Inflammatory macrophage (primary cell): ENCODE measurements around the gene ETS1.

Experiments
- DNase-seq, 2 donors: peaks; one replicate each; pipeline ENCODE4 v3.0.0-alpha.2; 2020 to 2022

The ETS1 gene

DNA sequence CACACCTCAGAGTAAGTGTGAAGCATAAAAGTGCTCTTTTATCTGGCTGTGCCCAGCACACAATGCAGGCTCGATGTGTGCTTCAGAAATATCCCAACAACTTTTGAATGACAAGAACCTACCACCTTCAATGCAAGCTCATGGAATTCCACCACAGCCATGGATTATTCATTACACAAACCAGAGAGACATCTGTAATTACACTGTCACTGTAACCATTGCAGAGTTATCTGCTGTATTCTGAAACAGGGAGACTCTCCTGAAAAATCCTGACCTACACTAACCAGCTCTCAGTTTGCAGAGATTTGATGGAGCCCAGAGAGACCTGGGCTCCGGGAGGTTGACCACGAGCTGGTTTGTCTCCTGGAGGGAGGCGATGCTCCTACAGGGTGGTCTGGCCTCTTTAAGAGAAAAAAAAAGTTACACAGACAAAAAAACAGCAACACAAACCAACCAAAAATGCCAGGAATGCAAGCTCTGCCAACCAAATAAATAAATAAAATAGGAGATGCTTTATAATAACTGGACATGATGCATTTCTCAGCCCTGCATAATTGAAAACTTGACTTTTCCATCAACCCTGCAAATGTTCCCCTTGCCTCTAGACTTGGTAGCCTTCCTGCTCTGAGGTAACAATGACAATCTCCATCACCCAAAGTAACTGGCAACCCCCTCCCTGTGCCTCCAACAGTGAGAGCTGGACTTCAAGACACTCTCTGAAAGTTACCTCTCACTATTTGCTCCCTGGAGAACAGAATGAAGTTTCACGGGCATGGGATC, 69.7 kb downstream of the ETS1 start:
- DNase-seq = no peak

DNA sequence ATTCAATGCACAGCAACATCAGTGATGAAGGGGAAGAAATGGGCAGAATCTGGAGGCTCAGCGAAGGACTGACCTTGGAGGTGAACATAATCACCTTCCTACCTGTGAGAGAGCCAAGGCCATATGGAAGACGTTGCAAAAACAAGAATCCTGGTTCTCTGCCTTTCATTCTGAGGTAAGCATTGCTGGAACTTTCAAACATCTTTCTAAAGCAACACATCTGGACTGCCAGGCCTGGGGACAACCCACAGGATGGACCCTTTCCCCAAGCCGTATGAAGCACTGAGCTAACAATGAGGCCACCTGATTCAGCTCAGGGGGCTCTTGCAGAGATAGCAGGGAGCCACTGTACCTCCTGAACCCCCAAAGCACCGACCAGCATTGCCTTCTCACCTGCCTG, 70.5 kb downstream of the ETS1 start:
- no peak for DNase-seq

DNA sequence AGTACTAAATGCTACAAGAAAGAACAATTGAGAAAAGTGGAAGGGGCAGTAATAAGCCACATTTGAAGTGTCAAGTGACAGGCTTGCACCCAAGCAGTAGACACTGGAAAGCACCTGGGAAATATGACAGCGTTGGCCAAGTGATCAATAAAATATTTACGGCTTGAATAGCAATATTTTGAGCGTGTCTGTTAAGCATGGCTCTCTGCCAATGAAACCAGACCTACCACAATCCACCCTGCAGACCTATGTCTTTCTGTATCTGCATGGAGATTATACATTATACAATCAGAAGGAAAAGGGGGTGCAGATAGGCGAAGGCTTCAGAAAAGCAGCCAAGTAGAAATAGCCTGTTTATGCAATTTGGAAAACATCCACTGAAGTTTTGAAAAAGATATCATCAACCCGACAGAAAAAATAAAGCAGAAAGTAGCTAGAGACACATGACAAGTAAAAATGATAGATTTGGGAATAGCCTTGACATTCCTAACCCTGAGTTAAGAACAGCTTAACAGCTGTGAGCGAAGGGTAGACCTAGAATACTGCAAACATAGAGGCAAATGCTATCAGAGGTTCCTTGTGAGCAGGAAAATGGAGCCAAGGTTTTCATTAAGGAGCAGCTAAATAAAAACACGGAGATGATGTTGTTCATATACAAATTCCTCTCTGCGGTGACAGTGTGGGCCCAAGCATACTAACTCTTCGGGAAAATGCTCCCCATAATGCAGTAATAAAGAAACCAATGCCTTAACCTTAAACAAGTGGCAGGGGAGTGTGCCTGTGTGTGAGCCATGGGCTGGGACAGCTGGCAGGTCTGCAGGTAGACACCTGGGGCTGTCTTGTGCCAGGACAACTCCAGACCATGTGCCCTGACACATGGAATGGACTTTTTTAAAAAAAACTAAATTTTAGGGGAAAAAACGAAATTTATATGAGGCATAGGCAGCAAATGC, 71.3 kb downstream of the ETS1 start:
- no peak for DNase-seq

DNA sequence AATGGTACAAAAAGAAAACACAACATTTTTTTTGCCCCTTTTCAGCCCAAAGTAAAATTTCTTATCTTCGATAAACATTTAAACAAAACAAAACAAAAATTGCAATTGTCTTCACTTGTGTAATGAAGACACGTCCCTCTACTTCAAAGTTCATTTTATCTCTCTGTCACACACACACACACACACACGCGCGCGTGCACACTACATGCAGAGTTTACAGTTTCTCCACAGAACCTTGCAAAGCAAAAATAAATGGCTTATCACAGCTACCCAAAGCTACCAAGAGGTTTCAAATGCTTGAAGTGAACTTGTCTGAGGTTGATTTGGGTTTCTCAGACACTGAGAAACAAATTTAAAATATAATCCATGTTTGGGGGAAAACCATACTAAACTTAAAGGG, 72.3 kb downstream of the ETS1 start:
- no peak for DNase-seq

DNA sequence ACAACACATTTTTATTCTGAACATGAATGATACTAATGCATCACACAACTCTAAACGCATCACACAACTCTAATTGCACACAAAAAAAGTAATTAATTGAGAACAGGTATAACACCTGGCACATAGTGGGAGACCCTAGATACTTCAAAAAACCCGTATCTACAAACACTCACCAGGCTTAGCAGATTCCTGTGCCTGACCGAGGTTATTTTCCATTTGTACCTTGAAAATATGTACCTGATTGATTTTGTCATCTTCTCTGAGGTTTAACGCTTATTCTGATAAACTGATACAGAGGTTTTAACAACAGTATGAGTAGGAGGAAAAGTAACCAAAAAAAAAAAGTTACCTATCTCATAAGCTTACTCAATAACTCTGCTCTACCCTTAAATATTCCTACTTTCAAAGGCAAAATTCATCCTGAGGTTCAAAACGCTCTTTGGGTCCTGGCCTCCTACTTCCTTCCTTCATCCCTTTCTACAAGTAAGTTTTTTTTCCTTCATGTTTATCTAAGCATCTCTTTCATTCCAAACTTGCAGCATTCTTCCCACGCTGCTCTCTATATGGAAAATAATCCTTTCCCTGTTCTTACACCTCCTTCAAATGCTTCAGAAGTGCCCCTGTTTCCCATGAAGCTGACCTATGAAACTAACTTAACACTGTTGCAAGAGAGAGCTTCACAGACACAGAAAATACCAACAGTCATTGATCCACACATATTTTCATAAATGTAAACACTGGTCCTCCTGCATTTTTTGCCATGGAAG, 73.3 kb downstream of the ETS1 start:
- no peak for DNase-seq

DNA sequence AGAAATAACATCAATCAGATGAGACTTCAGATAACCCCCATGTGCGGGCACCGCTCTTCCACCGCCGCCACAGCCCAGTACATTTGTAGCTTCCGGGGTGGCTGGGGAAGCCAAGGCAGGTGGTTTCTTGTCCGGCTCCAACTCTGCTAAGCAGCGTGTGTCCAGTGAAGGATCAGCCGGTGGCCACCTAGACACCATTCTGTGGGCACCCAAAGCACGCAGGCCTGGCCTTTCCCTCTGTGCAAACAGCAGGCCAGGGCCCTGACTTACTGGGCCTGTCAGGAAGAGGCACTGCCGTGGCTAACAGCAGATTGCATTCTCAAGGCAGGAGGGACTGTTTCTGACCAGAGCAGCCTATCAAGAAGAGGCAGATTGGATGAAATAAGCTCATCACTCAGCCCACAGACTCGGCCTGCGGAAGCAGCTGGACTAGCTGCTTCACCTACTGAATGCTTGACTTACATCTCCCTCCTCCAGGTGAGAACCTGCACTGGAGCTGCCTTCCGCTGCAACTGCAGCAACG, 74.8 kb downstream of the ETS1 start:
- no peak for DNase-seq

DNA sequence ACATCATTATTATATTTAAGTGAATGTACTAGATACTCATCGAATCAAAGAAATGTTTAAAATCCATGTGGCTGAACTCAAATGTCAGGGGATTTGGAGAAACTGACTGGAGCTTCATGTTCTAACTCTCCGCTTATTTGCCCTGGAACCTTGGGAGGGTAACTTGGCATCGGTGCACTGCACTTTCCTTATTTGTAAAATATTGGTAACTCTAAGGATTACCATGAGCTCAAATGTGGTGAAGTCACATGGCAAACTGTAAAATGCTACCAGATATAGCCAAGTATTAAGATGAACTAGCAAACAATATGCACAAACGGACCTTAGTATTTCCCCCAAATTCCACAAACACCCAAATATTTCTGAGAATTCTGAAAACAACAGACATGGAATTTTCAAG, 75.6 kb downstream of the ETS1 start:
- DNase-seq = no peak

DNA sequence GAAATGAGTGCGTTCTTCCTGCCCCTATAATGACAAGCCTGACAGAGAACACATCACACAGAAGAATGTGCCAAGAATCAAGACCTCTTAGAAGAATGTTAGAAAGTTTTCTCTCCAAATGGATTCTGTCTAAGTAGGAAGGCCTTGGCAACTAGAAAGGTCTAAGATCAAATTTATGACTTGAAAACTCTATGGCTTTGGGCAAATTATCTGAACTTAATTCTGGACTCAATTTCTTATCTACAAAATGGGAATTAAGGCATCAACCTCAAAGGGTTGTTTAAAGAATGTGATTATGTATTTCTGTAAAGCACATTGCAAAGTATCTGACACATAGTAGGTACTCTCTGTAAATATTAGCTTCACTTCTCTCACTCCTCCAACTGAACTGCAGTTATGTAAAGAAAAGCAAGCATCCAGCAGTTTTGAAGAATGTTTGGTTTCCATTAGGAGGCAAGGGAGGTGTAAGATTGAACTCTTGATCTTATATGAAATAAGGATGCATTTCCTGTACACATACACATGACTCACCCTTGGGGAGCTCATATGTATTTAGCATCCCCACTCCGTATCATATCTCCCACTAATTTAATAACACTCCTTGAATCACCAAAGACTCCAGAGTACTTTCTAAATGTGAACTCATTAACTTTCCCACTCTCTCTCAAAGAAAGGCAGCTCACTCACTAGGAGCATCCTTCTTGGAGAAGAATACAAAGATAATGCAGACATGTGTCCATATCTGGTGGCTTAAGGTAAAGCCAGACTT, 77.6 kb downstream of the ETS1 start:
- no peak for DNase-seq

DNA sequence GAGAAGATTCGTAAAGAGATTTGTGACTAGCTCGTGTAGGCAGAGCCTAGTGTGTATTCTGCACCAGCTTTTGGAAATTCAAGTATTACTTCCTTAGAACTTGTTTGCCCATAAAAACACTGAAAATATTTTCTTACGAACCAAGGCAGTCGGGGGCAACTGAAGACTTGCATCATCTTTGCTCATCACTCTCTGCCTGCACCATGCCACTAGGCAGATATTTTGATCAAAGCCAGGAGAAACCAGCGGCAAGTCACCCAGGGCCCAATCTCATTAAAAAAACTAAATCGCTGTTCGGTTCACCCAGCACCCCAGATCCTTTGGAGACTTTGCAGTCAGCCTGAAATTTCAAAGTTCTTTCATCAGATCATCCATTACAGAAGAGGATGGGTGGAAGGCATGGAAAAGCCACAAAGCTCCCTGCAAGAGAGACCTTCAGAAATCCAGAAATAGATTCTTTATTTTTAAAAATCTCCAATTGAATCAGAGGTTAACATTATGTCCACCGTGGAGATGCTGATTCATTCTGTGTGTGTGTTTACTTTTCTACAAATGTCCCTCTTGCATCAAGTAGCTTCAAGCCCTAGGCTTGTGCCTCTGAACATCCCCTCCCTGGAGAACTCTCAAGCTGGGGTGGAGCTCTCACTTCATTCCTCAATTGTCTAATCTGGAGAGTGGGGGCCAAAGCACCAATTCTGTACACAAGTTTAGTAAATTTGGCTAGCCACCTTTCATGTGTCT, 78.4 kb downstream of the ETS1 start:
- DNase-seq = no peak

DNA sequence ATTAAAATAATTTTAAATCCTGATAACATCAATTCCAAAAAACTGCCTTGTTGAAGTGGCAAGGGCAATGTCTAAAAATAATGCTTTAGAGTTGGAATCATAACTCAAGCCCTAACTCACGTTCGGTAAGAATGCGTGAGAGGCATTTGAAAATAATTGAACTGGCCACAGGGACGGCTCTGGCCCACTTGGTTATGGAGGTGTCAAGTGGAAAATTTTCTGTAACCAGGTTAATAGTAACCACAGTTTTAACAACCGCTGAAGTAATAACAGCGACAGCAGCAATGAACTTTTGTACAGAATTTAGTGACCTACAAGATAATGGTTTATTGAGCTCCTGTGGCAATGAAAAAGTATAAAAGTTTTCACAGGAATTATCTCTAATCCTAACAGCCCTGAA, 79.4 kb downstream of the ETS1 start:
- DNase-seq = no peak

DNA sequence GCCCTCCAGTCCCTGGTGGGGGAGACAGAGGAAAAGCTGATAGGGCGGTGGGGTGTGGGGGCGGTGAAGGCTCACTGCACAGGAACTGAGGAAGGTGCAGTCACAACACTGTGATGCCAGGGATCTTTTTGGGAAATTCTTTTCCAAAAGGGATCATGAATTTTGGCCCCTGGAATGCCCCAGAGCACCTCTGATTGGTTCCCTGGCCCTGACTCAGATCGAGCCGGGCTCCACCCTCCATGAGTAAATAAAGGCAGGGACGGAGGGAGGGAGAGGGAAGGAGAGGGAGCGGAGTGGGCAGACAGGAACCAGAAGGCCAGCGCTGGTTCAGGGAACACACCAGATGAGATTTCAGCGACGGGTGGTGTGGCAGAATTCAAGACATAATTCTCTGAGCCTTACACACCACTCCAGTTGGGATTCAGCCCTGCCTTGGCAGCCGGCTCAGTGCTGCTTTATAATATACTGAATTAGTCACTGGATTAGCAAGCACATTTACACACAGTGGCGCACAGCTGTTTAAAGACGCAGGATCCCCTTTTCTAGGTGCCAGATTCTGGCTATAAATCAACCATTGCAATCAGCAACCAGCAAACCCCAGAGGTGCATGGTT, 80.3 kb downstream of the ETS1 start:
- peak in 1 of 2 donors; percentile 11 for DNase-seq

DNA sequence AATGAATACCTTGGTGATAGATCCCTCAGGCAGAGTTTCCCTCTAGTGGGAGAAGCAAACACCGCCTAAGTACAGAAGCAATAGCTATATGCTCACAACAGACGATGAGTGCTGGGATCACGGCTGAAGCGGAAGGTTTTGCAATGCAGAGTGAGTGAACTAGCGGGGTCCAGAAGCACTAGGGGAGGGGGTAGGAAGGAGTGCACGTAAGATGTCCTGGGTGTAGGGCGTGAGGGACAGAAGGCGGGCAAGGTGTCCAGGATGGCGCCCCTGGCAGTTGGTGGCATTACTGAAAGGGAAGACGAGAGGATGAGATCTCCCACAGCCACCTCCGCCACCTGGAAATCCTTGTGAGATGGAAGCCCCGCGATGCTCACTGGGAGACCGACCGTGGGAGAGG, 81.0 kb downstream of the ETS1 start:
- no peak for DNase-seq

DNA sequence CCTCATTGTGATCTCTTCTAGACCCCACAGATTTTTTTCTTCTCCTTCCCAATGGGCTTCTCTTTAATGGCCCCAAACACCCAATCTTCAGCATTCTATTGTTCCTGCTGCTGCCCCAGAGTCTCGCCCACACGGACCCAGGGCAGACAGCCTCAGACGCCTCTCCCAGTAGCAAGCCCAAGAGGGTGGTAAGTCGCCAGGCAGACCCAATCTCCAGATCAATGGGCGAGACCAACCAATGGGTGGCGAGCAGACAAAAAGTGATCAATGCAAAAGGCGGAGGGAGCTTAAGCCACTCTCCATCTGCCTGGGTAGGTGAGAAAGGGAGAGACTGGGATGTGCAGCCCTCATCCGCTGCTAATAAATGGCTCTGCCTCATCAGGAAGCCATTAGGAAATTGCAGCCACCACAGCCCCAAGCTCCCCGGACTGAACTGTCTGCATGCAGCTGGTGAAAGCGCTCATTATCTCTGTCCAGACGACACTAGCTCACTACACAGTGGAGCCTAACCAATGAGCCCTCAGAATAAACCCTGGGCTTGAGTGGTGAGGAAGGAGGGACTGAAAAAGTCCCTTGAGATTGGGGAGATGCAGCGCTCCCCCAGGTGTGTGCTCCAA, 81.8 kb downstream of the ETS1 start:
- DNase-seq = no peak

DNA sequence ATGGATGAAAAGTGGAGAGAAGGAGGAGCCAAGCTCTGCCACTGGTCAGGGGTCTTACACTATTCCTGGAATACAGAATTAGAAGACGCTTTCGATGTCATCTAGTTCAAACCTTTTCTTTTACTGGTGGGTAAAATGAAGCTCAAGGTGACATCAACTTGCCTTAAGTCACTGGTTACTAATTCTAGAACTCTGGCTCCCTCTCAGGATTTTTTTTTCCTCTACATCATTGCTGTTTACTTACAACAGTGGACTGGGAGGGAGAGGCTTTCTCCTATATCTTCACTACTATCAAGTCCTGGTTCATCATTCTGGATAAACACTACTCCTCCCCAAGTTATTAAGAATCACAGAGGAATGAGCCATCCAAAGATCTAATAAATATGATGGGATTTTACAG, 82.9 kb downstream of the ETS1 start:
- no peak for DNase-seq

DNA sequence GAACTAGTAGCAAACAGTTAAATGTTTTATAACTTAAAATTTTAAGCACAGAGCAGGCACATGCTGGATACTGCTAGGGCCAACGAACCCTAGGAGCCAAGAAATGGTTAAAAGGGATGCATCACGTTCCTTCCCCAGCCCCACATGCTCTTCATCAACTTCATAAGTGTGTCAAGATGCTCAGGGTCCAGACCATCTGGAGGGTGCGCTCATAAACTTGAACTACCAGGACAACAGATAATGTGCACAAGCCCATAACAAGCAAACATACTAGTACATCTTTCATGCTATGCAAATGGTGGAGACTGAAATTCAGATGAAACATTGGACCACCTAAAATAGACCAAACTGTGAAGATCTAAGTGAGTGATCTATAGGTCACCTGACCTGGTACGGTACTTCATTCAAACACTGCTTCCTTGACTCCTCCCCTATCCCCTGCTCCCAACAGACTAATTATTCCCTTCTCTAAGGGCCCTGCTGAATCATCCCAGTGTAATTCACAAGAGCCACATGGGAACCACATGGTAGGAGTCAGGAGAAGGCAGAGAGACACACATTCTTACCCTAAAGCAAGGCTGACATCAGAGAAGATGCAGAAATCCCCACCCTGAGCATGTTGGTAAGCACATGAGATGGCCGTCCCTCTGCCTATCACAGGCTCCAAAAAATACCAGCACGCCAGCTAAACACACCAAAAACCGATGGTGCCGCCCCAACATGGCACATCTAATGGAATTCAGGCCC, 83.9 kb downstream of the ETS1 start:
- DNase-seq = no peak

DNA sequence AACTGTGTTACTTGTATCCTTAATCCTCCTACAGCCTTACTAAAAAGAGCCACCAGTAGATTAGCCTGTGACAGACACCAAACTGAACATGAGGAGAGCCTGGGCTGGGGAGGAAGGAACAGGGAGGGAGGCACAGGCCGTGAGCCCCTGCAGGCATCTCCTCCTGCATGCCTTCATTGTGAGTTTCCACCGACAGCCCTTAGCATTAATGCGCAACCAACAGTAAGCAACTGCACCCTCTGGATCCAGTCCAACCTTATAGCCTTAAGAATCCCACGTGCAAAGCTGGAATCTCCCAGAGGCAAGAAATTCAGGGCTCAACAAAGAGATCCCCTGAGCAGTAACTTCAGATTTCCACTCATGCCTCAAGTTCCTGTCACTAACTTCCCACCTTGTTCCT, 84.6 kb downstream of the ETS1 start:
- no peak for DNase-seq

DNA sequence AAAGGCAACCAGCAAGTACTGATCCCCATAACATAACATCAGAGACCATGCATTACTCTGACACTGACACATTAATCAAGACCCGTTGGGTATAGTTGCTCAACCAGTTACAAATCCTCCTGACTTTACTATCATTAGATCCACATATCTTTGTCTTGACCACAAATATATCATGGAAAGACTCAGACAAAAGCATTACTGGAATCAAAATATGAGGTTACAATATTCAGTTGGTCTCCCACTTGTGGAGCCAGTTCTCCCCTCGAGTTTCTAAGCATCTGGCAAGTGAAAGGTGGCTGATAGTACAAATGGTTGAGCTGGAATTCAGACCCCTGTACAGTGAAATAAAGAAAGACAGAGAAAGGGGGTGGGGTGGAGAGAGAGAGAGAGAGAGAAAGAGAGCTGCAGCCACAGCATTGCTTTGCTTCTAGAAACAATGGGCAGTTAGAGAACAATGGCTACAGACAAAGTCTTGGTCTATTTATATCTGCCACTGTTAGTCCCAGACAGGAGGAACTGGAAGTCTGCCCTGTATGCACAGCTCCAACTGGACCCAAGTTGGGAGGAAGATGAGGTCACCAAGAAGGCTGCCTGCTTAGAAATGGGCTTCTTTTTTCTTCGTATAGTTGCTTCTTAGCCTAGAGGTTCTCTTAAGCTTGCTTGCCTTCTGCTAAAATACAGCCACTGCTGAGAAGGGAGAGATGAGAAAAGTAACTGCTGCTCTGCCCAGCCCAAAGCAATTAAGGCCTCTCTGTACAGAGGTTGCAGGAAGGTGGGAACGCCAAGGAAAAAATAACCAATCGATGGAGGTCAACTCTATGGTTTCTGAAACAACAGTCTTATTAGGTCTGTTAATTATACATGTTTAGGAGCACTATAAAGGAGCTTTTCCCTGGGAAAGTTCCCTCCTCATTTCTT, 85.5 kb downstream of the ETS1 start:
- peak; percentile 24 to 59 for DNase-seq

DNA sequence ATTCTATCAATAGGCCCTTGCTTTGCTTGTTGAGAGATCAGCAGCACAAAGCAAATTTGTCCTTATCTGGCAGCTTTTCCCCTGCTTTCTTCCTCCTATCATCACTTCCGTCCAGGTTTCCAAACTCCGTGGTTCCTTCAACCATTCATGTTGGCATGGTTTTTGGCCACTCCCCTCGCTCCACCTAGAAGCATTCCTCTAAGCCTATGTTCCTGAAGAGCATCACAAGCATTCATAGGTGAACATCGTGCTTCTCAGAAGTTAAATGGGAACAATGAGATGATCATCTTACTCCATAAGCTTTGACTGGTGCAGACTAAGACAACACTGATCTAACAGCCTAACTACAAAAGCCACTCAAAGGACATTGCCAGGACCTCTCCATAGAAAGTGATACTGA, 86.3 kb downstream of the ETS1 start:
- DNase-seq = no peak

DNA sequence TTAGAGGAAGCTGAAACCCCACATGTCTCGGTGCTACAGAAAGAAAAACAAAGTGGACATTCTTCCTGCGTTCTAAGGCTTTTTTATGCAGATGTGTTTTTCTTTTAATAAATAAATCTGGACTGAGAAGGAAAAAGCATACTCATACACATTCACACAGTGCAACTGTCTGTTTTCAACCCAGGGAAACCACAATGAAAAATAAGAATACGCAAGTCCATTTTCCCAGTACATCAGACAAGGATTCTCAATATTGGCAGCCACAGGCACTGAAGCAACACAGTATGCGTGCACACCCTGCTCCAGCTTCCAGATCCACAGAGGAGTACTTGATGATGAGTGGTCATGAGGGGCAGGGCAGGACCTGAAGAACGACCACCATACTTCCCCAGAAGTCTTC, 86.9 kb downstream of the ETS1 start:
- no peak for DNase-seq
